Measurements from ENCODE around the gene ESR2.
A peak's percentile ranks its signal among the peaks of the same experiment; 100 is the strongest.
"Not testable (repeated sequence)": the region's sequence is repeated elsewhere in the genome, so short reads cannot be mapped to it uniquely, and the experiment has no call there.

The ESR2 gene

GRCh38 chr14:64220056-64220455 is 74.1 kb downstream of the ESR2 start:
- DNase-seq = no peak

DNA sequence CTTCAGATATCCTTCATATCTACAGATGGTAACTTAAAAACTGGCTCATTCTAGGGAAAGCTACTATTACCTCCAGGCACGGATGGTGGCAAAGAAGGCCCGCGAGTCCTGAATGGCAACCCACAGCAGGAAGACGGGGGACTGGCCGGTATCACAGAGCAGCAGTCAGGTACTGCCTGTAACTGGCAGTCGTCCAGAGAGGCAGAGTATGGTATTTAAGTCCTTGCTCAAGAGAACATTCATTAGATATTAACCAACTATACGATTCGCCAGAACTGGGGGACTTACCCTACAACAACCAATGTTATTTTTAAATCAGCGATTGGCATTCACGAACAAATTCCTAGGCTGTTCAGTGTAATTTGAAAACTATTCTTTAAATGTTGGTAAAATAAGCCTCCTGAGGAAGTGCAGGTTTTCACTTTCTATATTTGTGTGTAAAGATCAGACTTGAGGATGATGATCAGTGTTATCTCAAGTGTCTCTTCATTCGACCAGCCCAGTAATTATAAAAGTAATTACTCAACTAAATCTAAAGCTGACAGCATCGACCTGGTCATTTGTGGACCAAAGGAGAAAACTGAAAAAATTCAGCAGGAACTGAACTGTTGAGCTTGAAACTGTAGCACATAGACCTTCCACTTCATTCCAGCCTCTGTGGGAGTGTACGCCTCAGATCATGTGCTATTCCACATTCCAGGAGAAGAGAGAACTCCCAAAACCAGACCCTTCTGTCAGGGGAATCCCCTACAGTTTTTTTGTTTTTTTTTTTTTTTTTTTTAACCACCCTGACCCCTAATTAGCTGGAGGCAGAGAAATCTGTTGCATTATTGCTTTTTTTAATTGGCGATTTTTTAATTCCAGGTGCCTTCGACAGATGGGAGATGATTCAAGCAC is 75.6 kb downstream of the ESR2 start:
- DNase-seq = no peak

- DNase-seq = no peak
These were observed 76.3 kb downstream of the ESR2 start for GRCh38 chr14:64217834-64218233.

GRCh38 chr14:64217308-64217707 is 76.9 kb downstream of the ESR2 start:
- no peak for DNase-seq

DNA sequence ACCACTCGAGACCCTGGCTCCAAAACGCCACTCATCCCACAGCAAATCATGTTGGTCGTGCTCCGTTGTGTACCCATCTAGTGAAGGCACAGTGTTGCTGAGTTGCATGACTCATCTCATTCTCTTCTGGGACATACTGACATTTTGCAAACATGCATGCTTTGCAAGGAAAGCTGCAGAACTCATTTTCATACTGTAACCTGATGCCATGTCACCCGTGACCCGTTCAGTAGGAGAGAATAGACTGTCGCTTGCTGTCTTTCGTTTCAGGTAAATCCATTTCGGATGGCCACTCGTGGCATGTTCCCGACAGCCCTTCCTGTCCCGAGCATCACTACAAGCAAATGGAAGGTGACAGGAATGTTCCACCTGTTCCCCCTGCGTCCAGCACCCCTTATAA is 78.2 kb downstream of the ESR2 start:
- DNase-seq = no peak

DNA sequence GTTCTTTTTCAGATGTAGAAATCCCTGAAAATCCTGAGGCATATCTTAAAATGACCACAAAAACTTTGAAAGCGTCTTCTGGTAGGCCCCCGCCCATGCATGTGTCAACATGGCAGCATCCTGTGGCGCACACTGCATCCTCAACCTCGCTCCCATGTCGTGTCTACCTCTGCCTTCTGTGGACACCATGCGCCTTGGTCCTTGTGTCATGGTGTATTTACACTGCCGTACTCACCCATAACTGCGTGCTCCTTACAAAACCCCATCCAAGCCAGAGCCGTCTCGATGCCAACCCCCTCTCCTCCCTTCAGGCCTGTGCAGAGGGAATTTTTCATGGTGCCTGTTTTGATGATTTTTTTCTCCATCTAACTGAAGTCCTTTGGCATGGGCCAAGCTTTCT is 78.9 kb downstream of the ESR2 start:
- DNase-seq = no peak

DNA sequence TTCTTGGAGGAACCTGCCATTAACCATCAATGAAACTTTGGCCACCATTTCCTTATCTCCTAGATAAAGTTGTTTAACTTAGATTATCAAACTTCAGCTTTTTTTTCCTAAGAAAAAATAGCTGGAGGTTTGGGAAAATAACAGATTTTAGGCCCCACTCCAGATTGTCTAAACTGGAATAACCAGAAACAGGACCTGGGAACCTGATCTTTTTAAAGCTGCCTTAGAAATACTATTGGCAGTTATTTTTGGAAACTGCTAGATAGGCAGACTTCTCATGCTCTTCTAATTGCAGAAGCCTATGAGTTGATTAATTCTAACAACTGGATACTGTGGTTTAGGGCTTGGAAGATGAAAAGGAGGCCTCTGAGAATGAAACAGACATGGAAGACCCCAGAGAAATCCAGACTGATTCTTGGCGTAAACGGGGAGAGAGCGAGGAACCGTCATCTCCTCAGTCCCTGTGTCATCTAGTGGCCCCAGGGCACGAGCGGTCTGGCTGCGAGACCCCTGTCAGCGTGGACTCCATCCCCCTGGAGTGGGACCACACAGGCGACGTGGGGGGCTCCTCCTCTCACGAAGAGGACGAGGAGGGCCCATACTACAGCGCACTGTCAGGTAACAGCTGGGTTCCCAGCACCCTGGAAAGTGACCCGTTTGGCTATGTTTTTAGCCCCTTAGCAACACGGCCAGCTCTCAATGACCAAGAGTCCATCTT is 80.2 kb downstream of the ESR2 start:
- DNase-seq = no peak

DNA sequence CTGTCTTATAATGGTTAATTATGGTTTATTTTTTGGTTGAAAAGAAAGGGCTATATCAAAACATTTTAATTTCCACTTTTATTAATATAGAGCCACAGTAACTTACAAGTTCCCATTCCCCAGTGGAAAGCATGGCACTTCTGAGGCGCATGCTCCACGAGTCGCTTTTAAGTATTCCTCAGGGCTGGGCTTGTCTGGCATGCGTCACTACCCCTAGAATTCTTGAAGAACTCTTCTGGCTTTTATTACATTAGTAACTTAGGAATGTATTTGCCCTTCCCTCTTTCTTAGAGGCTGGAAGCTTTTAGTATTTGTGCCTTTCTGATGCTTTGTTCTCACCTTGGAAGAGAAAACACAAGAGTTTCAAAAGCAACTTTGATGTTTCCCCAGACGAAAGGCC is 81.1 kb downstream of the ESR2 start:
- no peak for DNase-seq

- DNase-seq = no peak
These were observed 81.5 kb downstream of the ESR2 start for GRCh38 chr14:64212666-64213065.

- DNase-seq = not testable (repeated sequence)
These were observed 83.3 kb downstream of the ESR2 start for GRCh38 chr14:64210912-64211311.

- DNase-seq = no peak
These were observed 84.0 kb downstream of the ESR2 start for GRCh38 chr14:64210216-64210615.

- peak; percentile 43 for DNase-seq
These were observed 84.6 kb downstream of the ESR2 start for GRCh38 chr14:64209444-64210131.

- no peak for DNase-seq
These were observed 85.2 kb downstream of the ESR2 start for GRCh38 chr14:64208981-64209380.

GRCh38 chr14:64208261-64208660 is 85.9 kb downstream of the ESR2 start:
- DNase-seq = no peak

- DNase-seq = no peak
These were observed 90.7 kb downstream of the ESR2 start for GRCh38 chr14:64203366-64204006.

GRCh38 chr14:64202716-64203115 is 91.5 kb downstream of the ESR2 start:
- DNase-seq = no peak

GRCh38 chr14:64201921-64202545 is 92.1 kb downstream of the ESR2 start:
- no peak for DNase-seq

GRCh38 chr14:64201296-64201695 is 92.9 kb downstream of the ESR2 start:
- DNase-seq = no peak

DNA sequence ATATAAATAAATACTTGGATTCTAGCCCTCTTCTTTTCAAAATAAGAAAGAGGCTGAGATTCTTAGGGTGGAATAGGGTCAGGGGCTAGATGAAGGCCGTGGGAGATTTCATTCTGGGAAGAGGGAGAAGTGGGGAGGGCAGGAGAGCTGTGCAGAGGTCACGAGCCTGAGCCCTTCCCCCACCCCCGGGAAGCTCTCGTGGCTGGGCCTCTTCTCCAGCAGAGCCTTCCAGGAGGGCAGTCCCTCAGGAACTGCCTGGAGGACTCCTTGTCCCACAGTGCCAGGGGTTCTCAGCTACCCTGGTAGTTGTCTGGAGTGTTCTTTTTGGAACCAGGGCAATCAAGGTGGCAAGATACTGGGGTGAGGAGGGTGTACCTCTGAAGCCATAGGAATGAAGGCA is 94.0 kb downstream of the ESR2 start:
- no peak for DNase-seq

- no peak for DNase-seq
These were observed 95.7 kb downstream of the ESR2 start for GRCh38 chr14:64198486-64198885.

DNA sequence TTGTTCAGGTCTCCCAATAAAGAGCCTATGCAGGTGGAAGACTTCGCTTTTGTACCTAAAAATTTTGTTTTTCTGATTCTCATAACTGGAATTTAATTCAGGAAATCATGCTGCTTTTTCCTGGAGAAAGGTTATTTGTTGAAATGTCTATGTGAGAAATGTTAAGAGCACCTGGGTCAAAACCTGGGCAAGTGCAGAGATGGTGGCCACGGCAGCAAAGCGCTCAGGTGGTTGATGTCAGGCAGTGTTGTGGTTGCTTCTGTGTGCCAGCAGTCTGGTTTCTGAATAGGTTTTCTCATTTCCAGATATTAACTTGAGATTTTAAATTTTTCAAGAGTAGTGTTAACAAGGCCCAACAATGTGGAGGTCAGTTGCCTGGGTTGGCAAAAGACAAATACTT is 96.2 kb downstream of the ESR2 start:
- no peak for DNase-seq

- peak; percentile 59 for DNase-seq
These were observed 97.3 kb downstream of the ESR2 start for GRCh38 chr14:64196814-64197411.

Measured in left hindlimb (tissue), 1 donor.